Fibroblast of lung (primary cell): ENCODE results near the gene GATA1.

Experiments used
- EZH2 ChIP-seq: IDR thresholded peaks from 2 replicates; pipeline ENCODE4 v1.5.1; 2012; ENCODE audit warnings: low read length, control low read depth, mild to moderate bottlenecking; ENCODE audit errors: missing control alignments
- TF ChIP-seq, protein P1 (sequence below), 2 donors: IDR thresholded peaks in 1 of 2; conservative IDR thresholded peaks in 1 of 2; 1 replicate in 1 of 2; 2 replicates in 1 of 2; pipeline ENCODE4 v1.5.1; 2011 to 2012; ENCODE audit warnings: low read length in 2 of 2, control low read depth in 1 of 2, inconsistent platforms in 1 of 2, low read depth in 1 of 2, mild to moderate bottlenecking in 1 of 2

GRCh38 chrX:48790477-48790876 is 4.1 kb downstream of the GATA1 start:
- TF ChIP-seq, protein P1, sequence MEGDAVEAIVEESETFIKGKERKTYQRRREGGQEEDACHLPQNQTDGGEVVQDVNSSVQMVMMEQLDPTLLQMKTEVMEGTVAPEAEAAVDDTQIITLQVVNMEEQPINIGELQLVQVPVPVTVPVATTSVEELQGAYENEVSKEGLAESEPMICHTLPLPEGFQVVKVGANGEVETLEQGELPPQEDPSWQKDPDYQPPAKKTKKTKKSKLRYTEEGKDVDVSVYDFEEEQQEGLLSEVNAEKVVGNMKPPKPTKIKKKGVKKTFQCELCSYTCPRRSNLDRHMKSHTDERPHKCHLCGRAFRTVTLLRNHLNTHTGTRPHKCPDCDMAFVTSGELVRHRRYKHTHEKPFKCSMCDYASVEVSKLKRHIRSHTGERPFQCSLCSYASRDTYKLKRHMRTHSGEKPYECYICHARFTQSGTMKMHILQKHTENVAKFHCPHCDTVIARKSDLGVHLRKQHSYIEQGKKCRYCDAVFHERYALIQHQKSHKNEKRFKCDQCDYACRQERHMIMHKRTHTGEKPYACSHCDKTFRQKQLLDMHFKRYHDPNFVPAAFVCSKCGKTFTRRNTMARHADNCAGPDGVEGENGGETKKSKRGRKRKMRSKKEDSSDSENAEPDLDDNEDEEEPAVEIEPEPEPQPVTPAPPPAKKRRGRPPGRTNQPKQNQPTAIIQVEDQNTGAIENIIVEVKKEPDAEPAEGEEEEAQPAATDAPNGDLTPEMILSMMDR (conservative IDR thresholded peaks at IDR 0.05 in 1 of 2, IDR thresholded peaks at IDR 0.05 in 1 of 2; ENCODE audit: low read depth in 1 of 2, low read length in 2 of 2), result no peak
- TF ChIP-seq EZH2, result no peak
